Coronary artery (tissue), 2 donors: Measurements from ENCODE around the gene VWC2L.

Experiments
- DNase-seq: peaks from one replicate; pipeline ENCODE4 v3.0.0-alpha.2; 2017; ENCODE audit warnings: low spot score
- H3K27ac ChIP-seq, 2 donors: fragments of 200-600 bp; sonication (generic); one replicate each; pipeline ENCODE4 v1.5.1; 2016 to 2019
- H3K4me3 ChIP-seq: fragments of 200-600 bp; sonication (generic); 2 replicates; pipeline ENCODE4 v1.5.1; 2016; ENCODE audit warnings: mild to moderate bottlenecking, moderate library complexity
- TF ChIP-seq, protein P1 (sequence below): fragments of 200-600 bp; sonication (generic); IDR thresholded peaks from one replicate; pipeline ENCODE4 v1.5.1; 2019; ENCODE audit warnings: antibody characterized with exemption

Gene VWC2L

GRCh38 chr2:214410918-214411554 lies at the start of gene VWC2L:
Gene VWC2L (plus strand): TSS chr2:214411054. CDS start chr2:214414194, 3,140 bp downstream.
- DNase-seq = no peak
- H3K27ac ChIP-seq = no peak within 1 kb of the TSS
- TF ChIP-seq, protein P1, sequence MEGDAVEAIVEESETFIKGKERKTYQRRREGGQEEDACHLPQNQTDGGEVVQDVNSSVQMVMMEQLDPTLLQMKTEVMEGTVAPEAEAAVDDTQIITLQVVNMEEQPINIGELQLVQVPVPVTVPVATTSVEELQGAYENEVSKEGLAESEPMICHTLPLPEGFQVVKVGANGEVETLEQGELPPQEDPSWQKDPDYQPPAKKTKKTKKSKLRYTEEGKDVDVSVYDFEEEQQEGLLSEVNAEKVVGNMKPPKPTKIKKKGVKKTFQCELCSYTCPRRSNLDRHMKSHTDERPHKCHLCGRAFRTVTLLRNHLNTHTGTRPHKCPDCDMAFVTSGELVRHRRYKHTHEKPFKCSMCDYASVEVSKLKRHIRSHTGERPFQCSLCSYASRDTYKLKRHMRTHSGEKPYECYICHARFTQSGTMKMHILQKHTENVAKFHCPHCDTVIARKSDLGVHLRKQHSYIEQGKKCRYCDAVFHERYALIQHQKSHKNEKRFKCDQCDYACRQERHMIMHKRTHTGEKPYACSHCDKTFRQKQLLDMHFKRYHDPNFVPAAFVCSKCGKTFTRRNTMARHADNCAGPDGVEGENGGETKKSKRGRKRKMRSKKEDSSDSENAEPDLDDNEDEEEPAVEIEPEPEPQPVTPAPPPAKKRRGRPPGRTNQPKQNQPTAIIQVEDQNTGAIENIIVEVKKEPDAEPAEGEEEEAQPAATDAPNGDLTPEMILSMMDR = no peak

GRCh38 chr2:214361116-214361515 lies 49.7 kb upstream of the VWC2L start:
- TF ChIP-seq, protein P1 = no peak
- DNase-seq = no peak
- H3K27ac ChIP-seq = no peak overlapping the region

More at GRCh38 chr2:214410918-214411554, at the start of gene VWC2L:
- no peak within 1 kb of the TSS for H3K4me3 ChIP-seq

GRCh38 chr2:214365549-214365948 lies 45.3 kb upstream of the VWC2L start:
- no peak overlapping the region for H3K4me3 ChIP-seq
- DNase-seq = no peak
- TF ChIP-seq, protein P1 = no peak
- no peak overlapping the region for H3K27ac ChIP-seq

More at GRCh38 chr2:214361116-214361515, 49.7 kb upstream of the VWC2L start:
- no peak overlapping the region for H3K4me3 ChIP-seq

GRCh38 chr2:214367171-214367570 lies 43.7 kb upstream of the VWC2L start:
- Histone ChIP-seq H3K27ac (no peak overlapping the region), H3K4me3 (no peak overlapping the region)
- TF ChIP-seq, protein P1 = no peak
- no peak for DNase-seq

DNA sequence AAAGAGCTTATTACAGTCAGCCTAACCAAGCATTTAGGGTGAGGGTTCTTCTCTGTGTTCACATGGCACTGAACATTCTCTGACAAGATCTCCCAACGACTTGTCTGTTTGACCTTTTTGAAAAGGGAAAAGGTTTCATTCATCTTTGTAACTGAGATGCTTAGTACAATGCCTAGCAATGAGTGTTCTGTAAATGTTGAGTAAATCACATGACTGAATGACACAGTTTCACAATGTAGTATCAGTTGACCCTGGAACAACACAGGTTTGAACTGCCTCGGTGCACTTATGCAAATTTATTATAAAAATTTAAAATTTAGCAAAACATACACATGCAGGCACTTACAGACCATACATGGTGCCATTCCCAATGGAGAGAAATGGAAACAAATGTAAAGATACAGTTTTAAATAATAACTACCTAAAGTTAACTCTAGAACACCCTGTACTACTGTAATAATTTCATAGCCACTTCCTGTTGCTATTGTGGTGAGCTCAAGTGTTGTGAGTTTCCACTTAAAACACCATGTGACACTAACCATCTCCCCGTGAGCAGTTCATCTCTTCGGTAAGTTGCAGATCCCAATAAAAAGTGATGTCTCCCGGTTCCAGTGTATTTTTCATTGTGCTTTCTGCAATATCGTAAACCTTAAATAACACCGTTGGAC lies 34.1 kb upstream of the VWC2L start:
- DNase-seq = no peak
- Histone ChIP-seq H3K4me3 (no peak overlapping the region), H3K27ac (no peak overlapping the region)
- TF ChIP-seq, protein P1 = no peak

DNA sequence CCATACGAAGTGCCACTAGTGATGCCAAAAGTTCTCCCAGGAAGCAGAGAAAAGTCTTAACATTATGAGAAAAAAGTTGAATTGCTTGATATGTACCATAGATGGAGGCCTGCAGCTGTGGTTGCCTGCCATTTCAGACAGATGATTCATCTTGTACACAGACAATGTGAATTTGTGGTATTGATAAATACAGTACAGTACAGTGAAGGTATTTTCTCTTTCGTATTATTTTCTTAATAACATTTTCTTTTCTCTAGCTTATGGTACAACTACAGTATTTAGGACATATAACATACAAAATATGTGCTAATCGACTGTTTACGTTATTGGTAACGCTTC lies 33.6 kb upstream of the VWC2L start:
- TF ChIP-seq, protein P1 = no peak
- H3K27ac ChIP-seq = no peak overlapping the region
- no peak for DNase-seq
- no peak overlapping the region for H3K4me3 ChIP-seq
